Endothelial cell of umbilical vein (primary cell): Measurements from ENCODE around the gene FAM53A. TPM values are rescaled to one million over a fixed set of nuclear protein-coding genes. Genes with fewer than 3 reads are reported as not detected.

ENCODE experiments used
- BruUV-seq: library from RNA; stranded (reverse); fragments of 400-500 nt; replicated peaks from 2 replicates; lab custom pipeline; 2021; lab: Mats Ljungman, UMichigan
- CTCF ChIA-PET: fragments of 300-600, 350-600 bp; sonication (Branson Sonifier 250); formaldehyde crosslinking; loops from one replicate; lab custom pipeline; 2021; ENCODE audit warnings: antibody characterized with exemption, inconsistent platforms; lab: Charles Lee
- POLR2A ChIA-PET: fragments of 300-600, 350-600 bp; sonication (Branson Sonifier 250); formaldehyde crosslinking; loops from one replicate; lab custom pipeline; 2021; ENCODE audit warnings: antibody characterized with exemption, inconsistent platforms; lab: Charles Lee
- DNase-seq: peaks from one replicate; pipeline ENCODE4 v3.0.0-alpha.2; 2011; ENCODE audit warnings: low read depth, low spot score
- FAIRE-seq: peaks from 2 replicates; lab custom pipeline; 2011; peaks lifted over from hg19 to GRCh38; lab: Jason Lieb, UNC
- H2AFZ ChIP-seq: 2 replicates; pipeline ENCODE4 v1.6.0; 2012; ENCODE audit warnings: low read depth, low read length, control low read depth, inconsistent platforms
- H3K27ac ChIP-seq: 2 replicates; pipeline ENCODE4 v1.5.1; 2011; ENCODE audit warnings: low read depth, mild to moderate bottlenecking, control low read depth, low read length, moderate library complexity; ENCODE audit not compliant: insufficient read depth
- H3K27me3 ChIP-seq, 2 experiments: 2 replicates each; pipeline versions ENCODE4 v1.6.0 to v1.6.1; 2011; ENCODE audit warnings: low read length in 2 of 2, mixed read lengths in 1 of 2; ENCODE audit not compliant: control insufficient read depth in 2 of 2, insufficient read depth in 2 of 2
- H3K36me3 ChIP-seq, 2 experiments: 2 replicates in 1 of 2; 3 replicates in 1 of 2; pipeline ENCODE4 v1.5.1; 2011; ENCODE audit warnings: low read length in 2 of 2, mild to moderate bottlenecking in 1 of 2, moderate library complexity in 1 of 2; ENCODE audit not compliant: control insufficient read depth in 2 of 2, insufficient read depth in 2 of 2; ENCODE audit errors: extremely low read depth in 1 of 2
- H3K4me1 ChIP-seq: 3 replicates; pipeline ENCODE4 v1.5.1; 2011; ENCODE audit warnings: mild to moderate bottlenecking, low read length; ENCODE audit not compliant: control insufficient read depth, insufficient read depth; ENCODE audit errors: extremely low read depth
- H3K4me2 ChIP-seq: 2 replicates; pipeline ENCODE4 v1.6.1; 2011; ENCODE audit warnings: low read length, control low read depth, mixed read lengths; ENCODE audit not compliant: insufficient read depth
- H3K4me3 ChIP-seq, 3 experiments: fragments of 200-600 bp in 1 of 3; sonication (generic), shearing (Covaris generic) in 1 of 3; replicated peaks in 1 of 3; 2 replicates each; pipeline ENCODE4 v1.5.1; 2011 to 2016; ENCODE audit warnings: control low read depth in 3 of 3, low read length in 3 of 3, mild to moderate bottlenecking in 2 of 3, inconsistent platforms in 1 of 3, low read depth in 1 of 3, moderate library complexity in 1 of 3; ENCODE audit not compliant: insufficient read depth in 1 of 3
- H3K79me2 ChIP-seq: 2 replicates; pipeline ENCODE4 v1.6.0; 2012; ENCODE audit warnings: low read length, inconsistent platforms; ENCODE audit not compliant: control insufficient read depth, insufficient read depth
- H3K9ac ChIP-seq: replicated peaks from 2 replicates; pipeline ENCODE3; 2011; ENCODE audit warnings: low read length, control low read depth; ENCODE audit not compliant: insufficient read depth; ENCODE audit errors: extremely low read depth
- H3K9me1 ChIP-seq: replicated peaks from 3 replicates; pipeline ENCODE4 v1.6.0; 2011; ENCODE audit warnings: mild to moderate bottlenecking, low read length; ENCODE audit not compliant: control insufficient read depth, insufficient read depth; ENCODE audit errors: extremely low read depth
- H3K9me3 ChIP-seq: replicated peaks from 2 replicates; pipeline ENCODE4 v1.5.1; 2012; ENCODE audit warnings: low read length, inconsistent platforms; ENCODE audit not compliant: control insufficient read depth, insufficient read depth
- H4K20me1 ChIP-seq: replicated peaks from 2 replicates; pipeline ENCODE3; 2011; ENCODE audit warnings: mild to moderate bottlenecking, low read length; ENCODE audit not compliant: control insufficient read depth, insufficient read depth; ENCODE audit errors: extremely low read depth
- EZH2 ChIP-seq: IDR thresholded peaks from 2 replicates; pipeline ENCODE4 v1.6.1; 2012; ENCODE audit warnings: borderline replicate concordance, low read depth, mild to moderate bottlenecking, moderate library complexity, low read length, inconsistent platforms; ENCODE audit not compliant: severe bottlenecking
- FOS ChIP-seq: IDR thresholded peaks from 2 replicates; pipeline ENCODE4 v1.6.1; 2011; ENCODE audit warnings: mild to moderate bottlenecking, low read length, moderate library complexity, borderline replicate concordance; ENCODE audit not compliant: insufficient read depth
- GATA2 ChIP-seq: IDR thresholded peaks from 2 replicates; pipeline ENCODE4 v1.7.0; 2011; ENCODE audit warnings: low read depth, mild to moderate bottlenecking, moderate library complexity, mixed read lengths, low read length; ENCODE audit not compliant: insufficient read length, insufficient read depth
- JUN ChIP-seq: IDR thresholded peaks from 2 replicates; pipeline ENCODE4 v1.6.1; 2011; ENCODE audit warnings: borderline replicate concordance, low read depth; ENCODE audit not compliant: insufficient read length, insufficient read depth
- MAX ChIP-seq: IDR thresholded peaks from 2 replicates; pipeline ENCODE4 v1.6.1; 2011; ENCODE audit not compliant: insufficient read depth, insufficient read length
- MYC ChIP-seq: IDR thresholded peaks from one replicate; pipeline ENCODE4 v1.6.1; 2011; ENCODE audit warnings: mild to moderate bottlenecking, low read depth, low read length
- POLR2A ChIP-seq: IDR thresholded peaks from 2 replicates; pipeline ENCODE4 v1.6.1; 2012; ENCODE audit warnings: low read depth, mild to moderate bottlenecking, control low read depth, low read length
- POLR2AphosphoS5 ChIP-seq: IDR thresholded peaks from 2 replicates; pipeline ENCODE4 v1.6.1; 2012; ENCODE audit warnings: low read depth, mild to moderate bottlenecking, control low read depth, low read length, moderate library complexity; ENCODE audit not compliant: insufficient read depth
- dilution Hi-C: fragments of 300-500 bp; cut with MboI; formaldehyde crosslinking; loops from one replicate; pipeline ENCODE4 v1.15.0; 2019; ENCODE audit warnings: low sequenced_read_pairs; ENCODE audit not compliant: extremely low pct_ligation_motif_present
- intact Hi-C: fragments of 100-400 bp; cut with micrococcal nuclease; formaldehyde crosslinking; loops from one replicate; pipeline ENCODE4 v1.10.0; 2022
- polyA plus RNA-seq, 4 experiments: library from polyadenylated mRNA; depleted of rRNA in 3 of 4; stranded (reverse) in 3 of 4; unstranded in 1 of 4; fragments of >200 nt; gene quantifications; 2 replicates each; pipeline versions ENCODE4 v1.2.1 to v1.2.3, GENCODE V29; 2011 to 2012; ENCODE audit warnings: missing spikeins in 1 of 4
- total RNA-seq: library from RNA; stranded (reverse); gene quantifications from 2 replicates; pipeline ENCODE4 v1.2.3, GENCODE V29; 2021

Gene FAM53A
- total and polyA plus RNA-seq, 2 donors (not counting 3 experiments of a cell fraction or from before 2014, with no cell fraction given): 1.3 to 1.7 TPM

- Histone ChIP-seq H3K9ac (no peak overlapping the region), H3K27ac (no peak overlapping the region), H3K4me3 (no peak overlapping the region), H3K9me1 (no peaks in the 10 kb centered on the region), H3K4me1 (no peaks in the 10 kb centered on the region), H3K79me2 (no peaks in the 10 kb centered on the region), H2AFZ (no peak overlapping the region), H3K9me3 (no peaks in the 10 kb centered on the region), H3K4me2 (no peak overlapping the region), H3K36me3 (peaks cover 10 to 30% of the 10 kb centered on the region in 2 experiments), H4K20me1 (no peaks in the 10 kb centered on the region), H3K27me3 (no peaks in the 10 kb centered on the region)
- CTCF ChIA-PET: interaction anchor here (1.8 to 9.7 kb wide), 5 partner anchors 12 to 62 kb away, joined by 9 to 347 read pairs (median 49); partner anchors contain the start of genes SLBP, TACC3 and TMEM129
- dilution Hi-C loops (no loop called here), intact Hi-C loops (no loop called here)
- TF ChIP-seq JUN (no peak), MAX (no peak), GATA2 (no peak), EZH2 (no peak), MYC (no peak), FOS (no peak)
- POLR2A ChIA-PET: no interaction called here
- BruUV-seq: no TSS peak
- no peak for FAIRE-seq
- DNase-seq: no peak
Measured at GRCh38 chr4:1691737-1692373, 7.7 kb upstream of the FAM53A start.

- CTCF ChIA-PET: interaction anchor here (9.7 kb wide), 1 partner anchor 34 kb away, joined by 347 read pairs; the partner anchor contains the start of genes TACC3 and TMEM129
Measured at GRCh38 chr4:1690698-1691097, 6.6 kb upstream of the FAM53A start.

More at GRCh38 chr4:1690698-1691097, 6.6 kb upstream of the FAM53A start:
- POLR2A ChIA-PET: no interaction called here
- TF ChIP-seq POLR2A (no peak), JUN (no peak), EZH2 (no peak), MAX (no peak), GATA2 (no peak), MYC (no peak), POLR2AphosphoS5 (no peak)
- no peak overlapping the region for H3K9ac ChIP-seq
- intact Hi-C loops: no loop called here
- peaks cover 7 to 25% of the 10 kb centered on the region in 2 experiments for H3K36me3 ChIP-seq
- dilution Hi-C loops: no loop called here
- H3K27me3 ChIP-seq: no peaks in the 10 kb centered on the region
- no TSS peak for BruUV-seq
- no peaks in the 10 kb centered on the region for H4K20me1 ChIP-seq
- H3K4me1 ChIP-seq: no peaks in the 10 kb centered on the region
- H2AFZ ChIP-seq: no peak overlapping the region
- H3K79me2 ChIP-seq: no peaks in the 10 kb centered on the region
- no peak overlapping the region for H3K4me3 ChIP-seq
- no peaks in the 10 kb centered on the region for H3K9me1 ChIP-seq
- no peak for FAIRE-seq
- no peaks in the 10 kb centered on the region for H3K9me3 ChIP-seq
- H3K27ac ChIP-seq: no peak overlapping the region
- no peak overlapping the region for H3K4me2 ChIP-seq
- no peak for DNase-seq
